ENCODE results near the gene C16orf89. TPM values are rescaled to one million over a fixed set of nuclear protein-coding genes. Genes with fewer than 3 reads are reported as not detected.

The C16orf89 gene
- total RNA-seq, 1 donor from 2014 or later: not detected

GRCh38 chr16:5032748-5033167 is 33.0 kb downstream of the C16orf89 start:
- Histone ChIP-seq H3K4me3 (ENCODE audit: low read depth, low read length) (peak overlapping the region; percentile 70), H3K27me3 (ENCODE audit: control insufficient read depth, insufficient read depth, low read length) (no peaks in the 10 kb centered on the region), H3K36me3 (ENCODE audit: control insufficient read depth, insufficient read depth, low read length) (peaks cover 2% of the 10 kb centered on the region)
- DNase-seq (ENCODE audit: low read depth) (no peak), FAIRE-seq (no peak)
- TF ChIP-seq CTCF (IDR thresholded peaks at IDR 0.05; ENCODE audit: insufficient read depth, low read length, severe bottlenecking): no peak

- no peak for TF ChIP-seq CTCF (IDR thresholded peaks at IDR 0.05; ENCODE audit: insufficient read depth, low read length, severe bottlenecking)
- Histone ChIP-seq H3K36me3 (ENCODE audit: control insufficient read depth, insufficient read depth, low read length) (peaks cover 2% of the 10 kb centered on the region), H3K27me3 (ENCODE audit: control insufficient read depth, insufficient read depth, low read length) (no peaks in the 10 kb centered on the region), H3K4me3 (ENCODE audit: low read depth, low read length) (no peak overlapping the region)
- DNase-seq (ENCODE audit: low read depth) (no peak), FAIRE-seq (no peak)
Measured at GRCh38 chr16:5031601-5032000, 34.2 kb downstream of the C16orf89 start.

- no peaks in the 10 kb centered on the region for H3K27me3 ChIP-seq (ENCODE audit: control insufficient read depth, insufficient read depth, low read length)
- peaks cover 2% of the 10 kb centered on the region for H3K36me3 ChIP-seq (ENCODE audit: control insufficient read depth, insufficient read depth, low read length)
- no peak for DNase-seq (ENCODE audit: low read depth)
- no peak overlapping the region for H3K4me3 ChIP-seq (ENCODE audit: low read depth, low read length)
- TF ChIP-seq CTCF (IDR thresholded peaks at IDR 0.05; ENCODE audit: insufficient read depth, low read length, severe bottlenecking): no peak
- no peak for FAIRE-seq
Measured at GRCh38 chr16:5030251-5030870, 35.4 kb downstream of the C16orf89 start.

- Histone ChIP-seq H3K4me3 (ENCODE audit: low read depth, low read length) (no peak overlapping the region), H3K27me3 (ENCODE audit: control insufficient read depth, insufficient read depth, low read length) (no peaks in the 10 kb centered on the region), H3K36me3 (ENCODE audit: control insufficient read depth, insufficient read depth, low read length) (peaks cover 2% of the 10 kb centered on the region)
- no peak for TF ChIP-seq CTCF (IDR thresholded peaks at IDR 0.05; ENCODE audit: insufficient read depth, low read length, severe bottlenecking)
- FAIRE-seq (no peak), DNase-seq (ENCODE audit: low read depth) (no peak)
Measured at GRCh38 chr16:5028950-5029475, 36.7 kb downstream of the C16orf89 start.

- TF ChIP-seq CTCF (IDR thresholded peaks at IDR 0.05; ENCODE audit: insufficient read depth, low read length, severe bottlenecking): no peak
- peaks cover 2% of the 10 kb centered on the region for H3K36me3 ChIP-seq (ENCODE audit: control insufficient read depth, insufficient read depth, low read length)
- FAIRE-seq: no peak
Measured at GRCh38 chr16:5027575-5028235, 38.1 kb downstream of the C16orf89 start.

More at GRCh38 chr16:5027575-5028235, 38.1 kb downstream of the C16orf89 start:
- no peaks in the 10 kb centered on the region for H3K27me3 ChIP-seq (ENCODE audit: control insufficient read depth, insufficient read depth, low read length)
- no peak for DNase-seq (ENCODE audit: low read depth)
- no peak overlapping the region for H3K4me3 ChIP-seq (ENCODE audit: low read depth, low read length)

All from bronchial epithelial cell (primary cell).